Measurements from ENCODE around the gene PGF.

DNA sequence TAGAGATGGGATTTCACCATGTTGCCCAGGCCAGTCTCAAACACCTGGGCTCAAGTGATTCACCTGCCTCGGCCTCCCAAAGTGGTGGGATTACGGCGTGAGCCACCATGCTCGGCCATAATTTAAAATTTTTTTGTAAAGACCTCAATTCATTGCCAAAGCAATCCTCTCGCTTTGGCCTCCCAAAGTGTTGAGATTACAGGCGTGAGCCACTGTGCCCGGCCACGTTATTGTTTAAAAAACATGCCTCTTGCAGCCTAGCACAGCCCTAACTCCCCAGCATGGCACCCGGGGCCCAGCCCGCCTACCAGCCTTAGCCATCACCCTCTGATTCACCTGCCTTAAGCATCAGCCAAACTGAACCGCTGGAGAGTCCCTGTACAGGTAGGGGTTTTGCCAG lies 19.2 kb downstream of the PGF start:
- TF ChIP-seq, protein P1, sequence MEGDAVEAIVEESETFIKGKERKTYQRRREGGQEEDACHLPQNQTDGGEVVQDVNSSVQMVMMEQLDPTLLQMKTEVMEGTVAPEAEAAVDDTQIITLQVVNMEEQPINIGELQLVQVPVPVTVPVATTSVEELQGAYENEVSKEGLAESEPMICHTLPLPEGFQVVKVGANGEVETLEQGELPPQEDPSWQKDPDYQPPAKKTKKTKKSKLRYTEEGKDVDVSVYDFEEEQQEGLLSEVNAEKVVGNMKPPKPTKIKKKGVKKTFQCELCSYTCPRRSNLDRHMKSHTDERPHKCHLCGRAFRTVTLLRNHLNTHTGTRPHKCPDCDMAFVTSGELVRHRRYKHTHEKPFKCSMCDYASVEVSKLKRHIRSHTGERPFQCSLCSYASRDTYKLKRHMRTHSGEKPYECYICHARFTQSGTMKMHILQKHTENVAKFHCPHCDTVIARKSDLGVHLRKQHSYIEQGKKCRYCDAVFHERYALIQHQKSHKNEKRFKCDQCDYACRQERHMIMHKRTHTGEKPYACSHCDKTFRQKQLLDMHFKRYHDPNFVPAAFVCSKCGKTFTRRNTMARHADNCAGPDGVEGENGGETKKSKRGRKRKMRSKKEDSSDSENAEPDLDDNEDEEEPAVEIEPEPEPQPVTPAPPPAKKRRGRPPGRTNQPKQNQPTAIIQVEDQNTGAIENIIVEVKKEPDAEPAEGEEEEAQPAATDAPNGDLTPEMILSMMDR (IDR thresholded peaks at IDR 0.05): no peak
- no peak for TF ChIP-seq POLR2A (IDR thresholded peaks at IDR 0.05)

Data from esophagus squamous epithelium (tissue), 4 donors.